Thymus (tissue), 11 donors: ENCODE results near the gene GSTP1. TPM values are rescaled to one million over a fixed set of nuclear protein-coding genes. Genes with fewer than 3 reads are reported as not detected.
"Not testable (repeated sequence)": the region's sequence is repeated elsewhere in the genome, so short reads cannot be mapped to it uniquely, and the experiment has no call there.

ENCODE experiments used
- DNase-seq, 9 donors: peaks; one replicate each; pipeline ENCODE4 v3.0.0-alpha.2; 2013; ENCODE audit warnings: low spot score in 9 of 9, low read depth in 6 of 9, missing footprints in 1 of 9
- H3K27ac ChIP-seq, 2 donors: one replicate each; pipeline ENCODE4 v1.5.1; 2013; ENCODE audit warnings: control low read depth in 1 of 2, low read depth in 1 of 2, low read length in 1 of 2, mild to moderate bottlenecking in 1 of 2, moderate library complexity in 1 of 2
- H3K27me3 ChIP-seq, 2 donors: one replicate each; pipeline ENCODE4 v1.5.1; 2013; ENCODE audit warnings: low read length in 1 of 2; ENCODE audit not compliant: control insufficient read depth in 2 of 2, insufficient read depth in 1 of 2
- H3K36me3 ChIP-seq, 2 donors: one replicate each; pipeline ENCODE4 v1.5.1; 2013; ENCODE audit warnings: low read length in 1 of 2, mild to moderate bottlenecking in 1 of 2, moderate library complexity in 1 of 2; ENCODE audit not compliant: control insufficient read depth in 2 of 2, insufficient read depth in 2 of 2
- H3K4me1 ChIP-seq, 2 donors: one replicate each; pipeline ENCODE4 v1.5.1; 2013; ENCODE audit warnings: low read length in 2 of 2; ENCODE audit not compliant: control insufficient read depth in 2 of 2, insufficient read depth in 2 of 2
- H3K4me3 ChIP-seq, 2 donors: one replicate each; pipeline ENCODE4 v1.5.1; 2013; ENCODE audit warnings: low read length in 2 of 2, control low read depth in 1 of 2, mild to moderate bottlenecking in 1 of 2
- H3K9me3 ChIP-seq, 2 donors: one replicate each; pipeline ENCODE4 v1.5.1; 2013; ENCODE audit warnings: low read length in 1 of 2, mild to moderate bottlenecking in 1 of 2; ENCODE audit not compliant: control insufficient read depth in 2 of 2, insufficient read depth in 1 of 2
- WGBS: extraction: QIAGEN DNeasy Blood & Tissue Kit; methylation state at CpG from one replicate; pipeline ENCODE4 v1.1.7; 2013; 5-methylcytosine and 5-hydroxymethylcytosine counted together
- polyA plus RNA-seq: library from polyadenylated mRNA; stranded (reverse); fragments of 200-250 nt; gene quantifications from one replicate; pipeline ENCODE4 v1.2.3, GENCODE V29; 2013
- total RNA-seq: library from RNA; stranded (reverse); fragments of 120-200 nt; gene quantifications from one replicate; pipeline ENCODE4 v1.2.4, GENCODE V29; 2013
- donor health status: healthy.

The GSTP1 gene
- total and polyA plus RNA-seq, 2 donors = 389 to 630 TPM

- H3K27me3 ChIP-seq = peaks cover 0 to 5% of the 10 kb centered on the region in 2 donors
- DNase-seq = no peak
- no peaks in the 10 kb centered on the region for H3K9me3 ChIP-seq
- no peaks in the 10 kb centered on the region for H3K36me3 ChIP-seq
- H3K27ac ChIP-seq = no peak overlapping the region
- WGBS = 87% methylated on average over 3 of the region's 3 CpGs
- no peaks in the 10 kb centered on the region for H3K4me1 ChIP-seq
- H3K4me3 ChIP-seq = no peak overlapping the region
These were observed 41.4 kb upstream of the GSTP1 start for GRCh38 chr11:67542169-67542568.

GRCh38 chr11:67542971-67543370 is 40.6 kb upstream of the GSTP1 start:
- H3K9me3 ChIP-seq = no peaks in the 10 kb centered on the region
- H3K4me3 ChIP-seq = no peak overlapping the region
- WGBS = 80% methylated on average over 7 of the region's 7 CpGs
- H3K27me3 ChIP-seq = peaks cover 0 to 5% of the 10 kb centered on the region in 2 donors
- H3K27ac ChIP-seq = no peak overlapping the region
- no peaks in the 10 kb centered on the region for H3K36me3 ChIP-seq
- DNase-seq = no peak
- H3K4me1 ChIP-seq = no peaks in the 10 kb centered on the region

- no peak for DNase-seq
- H3K36me3 ChIP-seq = no peaks in the 10 kb centered on the region
- WGBS = 94% methylated on average over 2 of the region's 2 CpGs
- no peak overlapping the region for H3K27ac ChIP-seq
- H3K9me3 ChIP-seq = no peaks in the 10 kb centered on the region
- no peaks in the 10 kb centered on the region for H3K4me1 ChIP-seq
- H3K4me3 ChIP-seq = no peak overlapping the region
- H3K27me3 ChIP-seq = peaks cover 0 to 5% of the 10 kb centered on the region in 2 donors
These were observed 40.0 kb upstream of the GSTP1 start for GRCh38 chr11:67543585-67543984.

- H3K4me3 ChIP-seq = no peak overlapping the region
- WGBS = 94% methylated on average over 10 of the region's 10 CpGs
- DNase-seq = no peak
- no peak overlapping the region for H3K27ac ChIP-seq
- no peaks in the 10 kb centered on the region for H3K4me1 ChIP-seq
- no peaks in the 10 kb centered on the region for H3K9me3 ChIP-seq
- no peaks in the 10 kb centered on the region for H3K36me3 ChIP-seq
- peaks cover 0 to 5% of the 10 kb centered on the region in 2 donors for H3K27me3 ChIP-seq
These were observed 38.9 kb upstream of the GSTP1 start for GRCh38 chr11:67544616-67545242.

- DNase-seq = no peak
- H3K4me3 ChIP-seq = no peak overlapping the region
- no peak overlapping the region for H3K27ac ChIP-seq
- no peaks in the 10 kb centered on the region for H3K4me1 ChIP-seq
- H3K27me3 ChIP-seq = peaks cover 0 to 5% of the 10 kb centered on the region in 2 donors
- WGBS = 92% methylated on average over 8 of the region's 8 CpGs
- H3K9me3 ChIP-seq = no peaks in the 10 kb centered on the region
- no peaks in the 10 kb centered on the region for H3K36me3 ChIP-seq
These were observed 38.3 kb upstream of the GSTP1 start for GRCh38 chr11:67545280-67545679.

- WGBS = 98% methylated on average over 4 of the region's 4 CpGs
- not testable (repeated sequence) for H3K4me1 ChIP-seq, H3K4me3 ChIP-seq, H3K27me3 ChIP-seq, H3K9me3 ChIP-seq, DNase-seq, H3K36me3 ChIP-seq, H3K27ac ChIP-seq
These were observed 35.5 kb upstream of the GSTP1 start for GRCh38 chr11:67548112-67548511.

- Histone ChIP-seq H3K27ac (no peak overlapping the region), H3K36me3 (no peaks in the 10 kb centered on the region)
- no peak for DNase-seq
These were observed 35.0 kb upstream of the GSTP1 start for GRCh38 chr11:67548555-67549110.

GRCh38 chr11:67551127-67551526 is 32.5 kb upstream of the GSTP1 start:
- Histone ChIP-seq H3K9me3 (peaks cover 0 to 7% of the 10 kb centered on the region in 2 donors), H3K4me3 (no peak overlapping the region), H3K27me3 (no peaks in the 10 kb centered on the region)

More at GRCh38 chr11:67548555-67549110, 35.0 kb upstream of the GSTP1 start:
- 95% methylated on average over 9 of the region's 9 CpGs for WGBS
- Histone ChIP-seq H3K4me3 (no peak overlapping the region), H3K27me3 (peaks cover 0 to 3% of the 10 kb centered on the region in 2 donors), H3K9me3 (peaks cover 0 to 7% of the 10 kb centered on the region in 2 donors), H3K4me1 (no peaks in the 10 kb centered on the region)

GRCh38 chr11:67551697-67552096 is 31.9 kb upstream of the GSTP1 start:
- H3K27me3 ChIP-seq, H3K36me3 ChIP-seq, H3K4me3 ChIP-seq, H3K4me1 ChIP-seq, H3K9me3 ChIP-seq, H3K27ac ChIP-seq, DNase-seq: not testable (repeated sequence)

More at GRCh38 chr11:67551127-67551526, 32.5 kb upstream of the GSTP1 start:
- no peaks in the 10 kb centered on the region for H3K36me3 ChIP-seq
- H3K4me1 ChIP-seq = no peaks in the 10 kb centered on the region
- no peak for DNase-seq
- H3K27ac ChIP-seq = no peak overlapping the region
